Hepatocyte (in vitro differentiated cells): ENCODE data around the gene HCLS1. TPM values are rescaled to one million over a fixed set of nuclear protein-coding genes. Genes with fewer than 3 reads are reported as not detected.
"Not testable (repeated sequence)": the region's sequence is repeated elsewhere in the genome, so short reads cannot be mapped to it uniquely, and the experiment has no call there.

Experiments used
- DNase-seq: peaks from one replicate; pipeline ENCODE4 v3.0.0-alpha.2; 2016; ENCODE audit warnings: low spot score
- H2AFZ ChIP-seq: fragments of 200-600 bp; sonication (generic); 2 replicates; pipeline ENCODE4 v1.6.0; 2016; ENCODE audit warnings: antibody characterized with exemption, mild to moderate bottlenecking
- H3K27ac ChIP-seq: fragments of 200-600 bp; sonication (generic); 2 replicates; pipeline ENCODE4 v1.5.1; 2016; ENCODE audit warnings: mild to moderate bottlenecking
- H3K27me3 ChIP-seq: fragments of 200-600 bp; sonication (generic); 2 replicates; pipeline ENCODE4 v1.6.1; 2016
- H3K36me3 ChIP-seq: fragments of 200-600 bp; sonication (generic); replicated peaks from 2 replicates; pipeline ENCODE4 v1.5.1; 2016; ENCODE audit warnings: low read depth; ENCODE audit not compliant: insufficient read depth
- H3K4me1 ChIP-seq: fragments of 200-600 bp; sonication (generic); 2 replicates; pipeline ENCODE4 v1.5.1; 2016; ENCODE audit warnings: mild to moderate bottlenecking, moderate library complexity; ENCODE audit not compliant: insufficient read depth
- H3K4me2 ChIP-seq: fragments of 200-600 bp; sonication (generic); 2 replicates; pipeline ENCODE4 v1.6.0; 2016
- H3K4me3 ChIP-seq: fragments of 200-600 bp; sonication (generic); 2 replicates; pipeline ENCODE4 v1.5.1; 2016; ENCODE audit warnings: mild to moderate bottlenecking
- H3K79me2 ChIP-seq: fragments of 200-600 bp; sonication (generic); 2 replicates; pipeline ENCODE4 v1.6.0; 2017; ENCODE audit warnings: mild to moderate bottlenecking
- H3K9me2 ChIP-seq: fragments of 200-600 bp; sonication (generic); replicated peaks from 2 replicates; pipeline ENCODE4 v1.6.0; 2017; ENCODE audit warnings: mild to moderate bottlenecking; ENCODE audit not compliant: insufficient read depth
- H3K9me3 ChIP-seq: fragments of 200-600 bp; sonication (generic); 2 replicates; pipeline ENCODE4 v1.5.1; 2016; ENCODE audit warnings: low read depth, mild to moderate bottlenecking
- H4K20me1 ChIP-seq: fragments of 200-600 bp; sonication (generic); 2 replicates; pipeline ENCODE4 v1.6.0; 2016; ENCODE audit warnings: mild to moderate bottlenecking; ENCODE audit not compliant: insufficient read depth, poor library complexity, severe bottlenecking
- CTCF ChIP-seq: fragments of 200-600 bp; sonication (generic); IDR thresholded peaks from 2 replicates; pipeline ENCODE4 v1.5.1; 2016; ENCODE audit warnings: antibody characterized with exemption, mild to moderate bottlenecking; ENCODE audit not compliant: poor library complexity
- EZH2 ChIP-seq: fragments of 200-600 bp; sonication (generic); IDR thresholded peaks from 2 replicates; pipeline ENCODE4 v1.6.1; 2016; ENCODE audit warnings: antibody characterized with exemption, mild to moderate bottlenecking, borderline replicate concordance
- EZH2phosphoT487 ChIP-seq: fragments of 200-600 bp; sonication (generic); IDR thresholded peaks from one replicate; pipeline ENCODE4 v1.6.1; 2018; ENCODE audit warnings: antibody characterized with exemption, mild to moderate bottlenecking, low read depth, moderate library complexity; ENCODE audit not compliant: unreplicated experiment, severe bottlenecking
- WGBS: methylation state at CpG from one replicate; pipeline ENCODE4 v1.1.6; 2016; ENCODE audit warnings: low lambda C conversion rate; ENCODE audit errors: missing lambda C conversion rate; 5-methylcytosine and 5-hydroxymethylcytosine counted together
- polyA plus RNA-seq: library from polyadenylated mRNA; unstranded; fragments of >200 nt; fragmentation: Nextera tagmentation; extraction: Ambion mirVana; gene quantifications from 2 replicates; pipeline ENCODE4 v1.2.1, GENCODE V29; 2016
- total RNA-seq: library from RNA; depleted of rRNA; stranded (reverse); fragments of >200 nt; gene quantifications from 2 replicates; pipeline ENCODE4 v1.2.3, GENCODE V29; 2014

Gene HCLS1
- total and polyA plus RNA-seq, 2 experiments from 2014 or later = 1.3 TPM; not detected in 1

- H4K20me1 ChIP-seq = no peaks in the 10 kb centered on the region
- TF ChIP-seq EZH2phosphoT487 (no peak), CTCF (no peak), EZH2 (no peak)
- H3K4me1 ChIP-seq = no peaks in the 10 kb centered on the region
- H3K36me3 ChIP-seq = no peaks in the 10 kb centered on the region
- no peaks in the 10 kb centered on the region for H3K79me2 ChIP-seq
- DNase-seq = no peak
- 85% methylated on average over 3 of the region's 3 CpGs for WGBS
- no peaks in the 10 kb centered on the region for H3K27me3 ChIP-seq
- H2AFZ ChIP-seq = no peak overlapping the region
- H3K9me2 ChIP-seq = no peaks in the 10 kb centered on the region
- no peak overlapping the region for H3K4me3 ChIP-seq
- H3K9me3 ChIP-seq = no peaks in the 10 kb centered on the region
- H3K27ac ChIP-seq = no peak overlapping the region
- no peak overlapping the region for H3K4me2 ChIP-seq
Measured at GRCh38 chr3:121696186-121696585, 35.5 kb upstream of the HCLS1 start.

- no peak overlapping the region for H3K4me3 ChIP-seq
- WGBS = 95% methylated on average over 2 of the region's 2 CpGs
- H3K36me3 ChIP-seq = no peaks in the 10 kb centered on the region
Measured at GRCh38 chr3:121692010-121692699, 31.5 kb upstream of the HCLS1 start.

GRCh38 chr3:121690777-121691405, 30.2 kb upstream of the HCLS1 start:
- Histone ChIP-seq H2AFZ (no peak overlapping the region), H3K27me3 (no peaks in the 10 kb centered on the region), H3K4me2 (no peak overlapping the region), H3K4me1 (no peaks in the 10 kb centered on the region), H3K9me2 (no peaks in the 10 kb centered on the region), H3K27ac (no peak overlapping the region), H3K9me3 (no peaks in the 10 kb centered on the region), H4K20me1 (no peaks in the 10 kb centered on the region), H3K36me3 (peaks cover 2% of the 10 kb centered on the region), H3K4me3 (no peak overlapping the region), H3K79me2 (peaks cover 2% of the 10 kb centered on the region)
- TF ChIP-seq CTCF (no peak), EZH2 (no peak), EZH2phosphoT487 (no peak)
- DNase-seq = no peak
- WGBS = 98% methylated on average over 2 of the region's 2 CpGs

More at GRCh38 chr3:121692010-121692699, 31.5 kb upstream of the HCLS1 start:
- Histone ChIP-seq H3K4me1 (no peaks in the 10 kb centered on the region), H3K27me3 (no peaks in the 10 kb centered on the region), H3K9me3 (no peaks in the 10 kb centered on the region), H4K20me1 (no peaks in the 10 kb centered on the region), H2AFZ (no peak overlapping the region), H3K9me2 (no peaks in the 10 kb centered on the region), H3K4me2 (no peak overlapping the region), H3K79me2 (peaks cover 2% of the 10 kb centered on the region), H3K27ac (no peak overlapping the region)
- TF ChIP-seq EZH2phosphoT487 (no peak), CTCF (no peak), EZH2 (no peak)
- DNase-seq = no peak

- H3K9me3 ChIP-seq, H3K4me1 ChIP-seq, H3K9me2 ChIP-seq, H3K4me2 ChIP-seq, H3K79me2 ChIP-seq, H3K4me3 ChIP-seq, H3K27ac ChIP-seq, H2AFZ ChIP-seq, H3K36me3 ChIP-seq, H3K27me3 ChIP-seq, H4K20me1 ChIP-seq, DNase-seq: not testable (repeated sequence)
- 96% methylated on average over 10 of the region's 31 CpGs for WGBS
Measured at GRCh38 chr3:121688747-121689146, 28.0 kb upstream of the HCLS1 start.
